Amniotic stem cell (primary cell): ENCODE results near the gene TMEM51.
"Not testable (repeated sequence)": the region's sequence is repeated elsewhere in the genome, so short reads cannot be mapped to it uniquely, and the experiment has no call there.

ENCODE experiments used
- DNase-seq: peaks from one replicate; lab custom pipeline; 2025; lab: John Stamatoyannopoulos, UW

Gene TMEM51

GRCh38 chr1:15128077-15128476 is 25.5 kb upstream of the TMEM51 start:
- DNase-seq, result no peak

GRCh38 chr1:15128520-15129313 is 24.8 kb upstream of the TMEM51 start:
- DNase-seq, result peak; percentile 17

- no peak for DNase-seq
Observed at GRCh38 chr1:15129944-15130343, 23.6 kb upstream of the TMEM51 start.

GRCh38 chr1:15130607-15131006 is 22.9 kb upstream of the TMEM51 start:
- DNase-seq, result no peak

GRCh38 chr1:15132965-15133364 is 20.6 kb upstream of the TMEM51 start:
- no peak for DNase-seq

- no peak for DNase-seq
Observed at GRCh38 chr1:15134285-15134684, 19.3 kb upstream of the TMEM51 start.

- DNase-seq, result not testable (repeated sequence)
Observed at GRCh38 chr1:15135604-15136003, 17.9 kb upstream of the TMEM51 start.

- DNase-seq, result no peak
Observed at GRCh38 chr1:15137809-15138208, 15.7 kb upstream of the TMEM51 start.

- DNase-seq, result no peak
Observed at GRCh38 chr1:15139654-15140350, 13.7 kb upstream of the TMEM51 start.

- no peak for DNase-seq
Observed at GRCh38 chr1:15141935-15142539, 11.5 kb upstream of the TMEM51 start.

- DNase-seq, result no peak
Observed at GRCh38 chr1:15145327-15145726, 8.2 kb upstream of the TMEM51 start.

- no peak for DNase-seq
Observed at GRCh38 chr1:15146142-15146680, 7.3 kb upstream of the TMEM51 start.

- DNase-seq, result no peak
Observed at GRCh38 chr1:15146971-15147376, 6.6 kb upstream of the TMEM51 start.

GRCh38 chr1:15148004-15148403 is 5.5 kb upstream of the TMEM51 start:
- no peak for DNase-seq

- no peak for DNase-seq
Observed at GRCh38 chr1:15148475-15148874, 5.1 kb upstream of the TMEM51 start.

GRCh38 chr1:15148941-15149340 is 4.6 kb upstream of the TMEM51 start:
- DNase-seq, result no peak

GRCh38 chr1:15150376-15150775 is 3.2 kb upstream of the TMEM51 start:
- no peak for DNase-seq

GRCh38 chr1:15151377-15151806 is 2.2 kb upstream of the TMEM51 start:
- DNase-seq, result no peak

- no peak for DNase-seq
Observed at GRCh38 chr1:15151871-15152270, 1.7 kb upstream of the TMEM51 start.

- DNase-seq, result peak; percentile 72
Observed at GRCh38 chr1:15152318-15153183, 996 bp upstream of the TMEM51 start.

GRCh38 chr1:15153842-15154479 is 414 bp downstream of the TMEM51 start:
- no peak for DNase-seq
